Stimulated activated memory B cell treated with anti-CD40 and anti-IgM and Interleukin-4, amounts not matched to agents 10 μg/mL and 1 μg/mL and 100 μg/mL, for 72 hours (primary cell): ENCODE results near the gene COG5.

ENCODE experiments used
- ATAC-seq: fragments of 150-1000 bp; cut with Tn5 transposase; 2 replicates; pipeline ENCODE4 v1.10.0; 2021
- H3K27ac Mint-ChIP-seq: one replicate; pipeline ENCODE4 v1.8.0; 2022; ENCODE audit warnings: mild to moderate bottlenecking, mixed read lengths
- H3K27me3 Mint-ChIP-seq: one replicate; pipeline ENCODE4 v1.8.0; 2022; ENCODE audit warnings: mixed read lengths
- H3K36me3 Mint-ChIP-seq: one replicate; pipeline ENCODE4 v1.8.0; 2022; ENCODE audit warnings: mixed read lengths
- H3K4me1 Mint-ChIP-seq: one replicate; pipeline ENCODE4 v1.8.0; 2022; ENCODE audit warnings: mixed read lengths
- H3K4me3 Mint-ChIP-seq: one replicate; pipeline ENCODE4 v1.8.0; 2022; ENCODE audit warnings: mild to moderate bottlenecking, moderate library complexity, mixed read lengths
- H3K9me3 Mint-ChIP-seq: one replicate; pipeline ENCODE4 v1.8.0; 2022; ENCODE audit warnings: mixed read lengths

Gene COG5

DNA sequence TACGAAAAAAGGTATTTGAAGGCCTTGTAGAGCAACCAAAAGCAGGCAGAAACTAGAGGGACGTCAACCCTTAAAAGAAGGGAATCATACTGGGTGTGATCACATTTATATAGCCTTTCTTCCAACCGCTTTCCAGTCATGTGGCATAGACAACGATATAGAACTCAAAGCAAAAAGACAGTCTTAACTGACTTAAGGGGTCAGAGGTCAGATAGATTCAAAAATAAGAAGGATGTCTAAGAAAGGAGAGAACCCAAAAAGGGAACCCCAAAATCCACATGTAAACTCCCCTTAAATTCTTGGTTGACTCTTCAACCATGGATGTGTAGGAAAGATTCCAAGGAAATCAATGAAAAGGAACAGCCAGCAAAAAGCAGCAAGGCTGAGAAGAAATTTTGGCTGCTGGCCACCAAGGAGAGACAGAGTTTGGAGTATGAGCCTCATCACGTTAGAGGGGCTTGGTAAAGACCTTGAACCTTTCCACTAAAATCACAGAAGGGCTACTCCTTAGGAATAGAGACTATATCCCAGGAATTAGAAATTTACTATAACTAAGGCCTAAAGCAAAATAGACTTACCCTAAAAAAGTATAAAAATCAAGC is 24.9 kb upstream of the COG5 start:
- no peak for ATAC-seq
- Mint-ChIP-seq H3K9me3 (no peaks in the 10 kb centered on the region), H3K36me3 (peaks cover 29% of the 10 kb centered on the region), H3K4me3 (no peak overlapping the region), H3K4me1 (no peaks in the 10 kb centered on the region), H3K27me3 (no peaks in the 10 kb centered on the region), H3K27ac (no peak overlapping the region)

DNA sequence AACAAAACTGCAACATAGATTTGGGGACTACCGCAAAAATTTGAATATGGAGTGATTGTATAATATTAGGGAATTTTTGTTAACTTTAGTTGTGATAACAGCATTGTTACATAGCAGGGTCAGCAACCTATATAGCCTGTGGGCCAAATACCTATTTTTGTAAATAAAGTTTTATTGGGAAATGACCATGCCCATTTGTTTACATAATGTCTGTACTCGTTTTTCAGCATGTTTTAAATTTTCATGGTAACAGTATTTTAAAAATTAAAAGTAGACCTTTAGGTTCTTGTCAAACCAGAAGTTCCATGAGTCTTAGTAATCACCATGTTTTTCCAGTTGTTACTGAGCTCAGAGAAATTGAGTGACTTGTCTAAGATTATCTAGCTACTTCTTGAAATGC is 21.0 kb upstream of the COG5 start:
- H3K4me1 Mint-ChIP-seq: peaks cover 19% of the 10 kb centered on the region
- no peak overlapping the region for H3K27ac Mint-ChIP-seq
- no peak for ATAC-seq
- no peaks in the 10 kb centered on the region for H3K27me3 Mint-ChIP-seq
- no peak overlapping the region for H3K4me3 Mint-ChIP-seq
- no peaks in the 10 kb centered on the region for H3K9me3 Mint-ChIP-seq
- H3K36me3 Mint-ChIP-seq: peaks cover 23% of the 10 kb centered on the region

DNA sequence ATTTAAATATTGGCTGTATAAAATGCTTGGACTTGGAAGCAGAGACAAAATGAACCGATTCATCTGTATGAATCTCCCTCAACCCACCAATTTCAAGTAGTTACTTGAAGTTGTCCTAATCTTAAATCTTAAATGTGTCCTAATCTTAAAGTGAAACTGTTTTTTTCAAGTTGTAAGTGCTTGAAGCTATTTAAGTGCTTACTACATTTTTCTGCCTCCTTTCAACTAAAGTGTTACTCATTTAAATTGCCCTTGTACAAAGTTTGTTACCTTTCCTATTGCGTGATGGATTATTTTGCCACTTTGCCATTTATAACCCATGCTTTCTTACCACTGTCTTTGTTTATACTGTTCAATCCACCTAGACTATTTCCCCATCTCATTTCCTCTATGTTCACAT is 19.2 kb upstream of the COG5 start:
- H3K36me3 Mint-ChIP-seq: peaks cover 16% of the 10 kb centered on the region
- H3K4me3 Mint-ChIP-seq: no peak overlapping the region
- no peaks in the 10 kb centered on the region for H3K9me3 Mint-ChIP-seq
- H3K27me3 Mint-ChIP-seq: no peaks in the 10 kb centered on the region
- H3K4me1 Mint-ChIP-seq: peaks cover 24% of the 10 kb centered on the region
- ATAC-seq: no peak
- H3K27ac Mint-ChIP-seq: no peak overlapping the region

DNA sequence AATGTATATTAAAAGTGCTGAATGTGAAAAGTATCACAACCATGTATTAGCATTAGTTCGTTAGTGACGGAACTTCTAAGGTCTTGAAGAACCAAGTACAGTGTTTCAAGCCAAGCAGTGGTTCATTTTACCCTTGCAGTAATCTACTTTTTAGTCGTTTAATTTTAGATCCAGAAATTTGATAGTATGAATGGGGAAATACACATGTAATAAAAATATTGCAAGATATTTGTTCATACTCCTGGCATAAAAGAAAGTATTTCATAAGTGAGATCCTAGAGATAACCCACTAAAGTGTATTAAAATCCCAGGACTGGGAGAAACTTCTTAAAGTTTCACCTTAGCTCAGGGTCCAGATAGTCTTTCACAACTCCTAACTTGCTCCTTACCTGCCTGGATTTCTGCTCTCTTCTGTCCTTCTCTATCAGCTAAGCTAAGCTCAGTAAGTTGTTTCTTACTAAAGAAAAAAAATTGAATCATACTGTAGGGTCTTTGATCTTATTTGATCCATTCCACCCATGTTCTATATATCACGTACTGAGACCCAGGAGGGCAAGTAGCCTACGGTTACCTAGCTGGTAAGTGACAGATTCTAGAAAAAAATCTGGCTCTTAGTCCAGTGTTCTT is 17.8 kb upstream of the COG5 start:
- no peak overlapping the region for H3K27ac Mint-ChIP-seq

DNA sequence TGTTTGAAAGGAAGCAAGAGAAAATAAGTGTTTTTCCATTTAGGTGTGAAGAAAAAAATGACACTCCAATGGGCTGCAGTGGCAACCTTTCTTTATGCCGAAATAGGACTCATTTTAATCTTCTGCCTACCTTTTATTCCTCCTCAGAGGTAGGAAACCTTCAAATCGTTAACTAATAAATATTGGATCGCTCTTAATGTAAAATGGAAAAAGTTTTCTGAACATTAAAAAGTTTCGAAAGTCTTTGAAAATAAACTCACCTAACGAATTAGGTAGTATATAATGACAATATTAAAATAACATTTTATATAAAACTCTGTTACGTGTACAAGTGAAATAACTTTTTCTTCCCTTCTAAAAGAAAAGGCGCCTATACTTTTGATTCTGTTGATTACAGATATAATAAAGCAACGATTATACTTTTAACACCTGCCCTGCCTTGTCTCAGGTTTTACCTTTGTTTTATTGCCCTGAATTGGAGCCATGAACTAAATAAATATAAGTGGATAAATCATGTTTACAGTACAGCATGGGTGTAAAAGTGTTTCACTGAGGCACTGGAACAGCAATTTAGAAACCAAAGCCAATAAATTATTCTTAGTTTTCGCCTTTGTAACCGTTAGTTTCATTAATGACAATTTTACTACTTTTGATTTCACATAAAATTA is 17.1 kb upstream of the COG5 start:
- Mint-ChIP-seq H3K27ac (peak overlapping the region; percentile 89), H3K4me1 (peaks cover 24% of the 10 kb centered on the region)
- no peak for ATAC-seq

More for the DNA sequence above, 17.8 kb upstream of the COG5 start:
- no peaks in the 10 kb centered on the region for H3K9me3 Mint-ChIP-seq
- peaks cover 24% of the 10 kb centered on the region for H3K4me1 Mint-ChIP-seq
- H3K4me3 Mint-ChIP-seq: peak overlapping the region; percentile 34
- no peak for ATAC-seq
- H3K27me3 Mint-ChIP-seq: no peaks in the 10 kb centered on the region
- peaks cover 16% of the 10 kb centered on the region for H3K36me3 Mint-ChIP-seq

DNA sequence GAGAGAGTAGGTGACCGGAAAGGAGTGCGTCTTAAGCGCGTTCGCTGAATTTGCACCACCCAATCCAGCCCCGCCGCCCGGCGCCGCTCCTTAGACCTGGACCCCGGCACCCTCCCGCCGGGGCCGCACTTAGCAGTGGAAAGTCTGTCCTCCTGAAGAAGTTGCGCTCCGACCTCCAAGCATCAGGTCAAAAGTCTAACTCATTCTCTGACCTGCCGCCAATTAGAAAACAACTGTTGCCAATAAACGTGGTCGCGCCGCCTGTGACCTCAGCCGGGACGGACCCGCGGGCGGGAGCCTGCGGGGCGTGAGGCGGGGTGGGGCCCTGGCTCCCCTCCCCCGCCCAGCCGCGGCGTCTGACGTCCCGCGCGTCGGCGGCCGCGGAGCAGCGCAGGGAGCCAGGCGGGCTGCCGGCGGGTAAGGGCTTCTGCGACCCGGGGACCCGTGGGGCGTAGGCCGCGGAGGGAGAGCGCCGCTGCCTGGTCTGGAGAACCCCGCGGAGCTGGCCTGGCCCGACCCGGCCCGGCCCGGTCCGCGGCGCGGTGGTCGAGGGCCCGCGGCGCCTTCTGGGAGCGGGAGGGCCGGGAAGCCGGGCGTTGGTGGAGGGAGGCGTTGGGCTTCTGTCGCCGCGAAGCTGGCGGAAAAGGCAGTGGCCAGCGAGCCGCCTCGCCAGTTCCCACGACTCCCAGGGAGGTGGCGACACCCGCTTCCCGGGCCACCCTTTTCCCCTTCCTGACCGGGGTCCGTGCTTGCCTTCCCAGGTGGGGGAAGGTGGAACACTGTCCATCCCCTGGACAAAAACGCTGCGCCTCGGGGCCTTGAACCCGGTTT is 16.4 kb upstream of the COG5 start, which contains the start of gene BCAP29:
Gene BCAP29, plus strand, starts transcription at position 362 of the 831 bp plus-strand sequence. CDS start 527 bp downstream, outside the sequence.
- no peaks in the 10 kb centered on the region for H3K9me3 Mint-ChIP-seq
- H3K36me3 Mint-ChIP-seq: peaks cover 4% of the 10 kb centered on the region
- peak within 1 kb of the TSS; percentile 88 for H3K4me3 Mint-ChIP-seq
- H3K27me3 Mint-ChIP-seq: no peaks in the 10 kb centered on the region
- H3K27ac Mint-ChIP-seq: peak within 1 kb of the TSS; percentile 89
- H3K4me1 Mint-ChIP-seq: peaks cover 24% of the 10 kb centered on the region
- ATAC-seq: peak; percentile 98

More for the DNA sequence above, 17.1 kb upstream of the COG5 start:
- Mint-ChIP-seq H3K36me3 (peaks cover 12% of the 10 kb centered on the region), H3K27me3 (no peaks in the 10 kb centered on the region), H3K4me3 (peak overlapping the region; percentile 88), H3K9me3 (no peaks in the 10 kb centered on the region)

DNA sequence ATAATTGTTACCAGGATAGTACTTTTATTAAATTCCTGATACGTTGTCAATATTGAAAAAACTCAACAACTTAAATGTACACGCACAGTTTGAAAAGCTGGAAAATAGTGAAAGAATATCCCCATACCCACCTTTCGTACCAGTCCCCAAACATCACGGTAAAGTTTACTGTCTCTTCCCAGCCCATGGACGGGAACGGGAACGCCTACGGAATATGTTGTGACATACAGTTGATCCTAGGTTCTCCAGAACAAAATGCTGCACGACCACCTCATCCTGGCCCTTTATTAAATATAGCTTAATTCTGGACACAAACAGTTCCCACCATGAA is 15.8 kb upstream of the COG5 start:
- Mint-ChIP-seq H3K9me3 (no peaks in the 10 kb centered on the region), H3K27ac (peak overlapping the region; percentile 89), H3K4me3 (peak overlapping the region; percentile 88), H3K4me1 (peaks cover 24% of the 10 kb centered on the region), H3K27me3 (no peaks in the 10 kb centered on the region), H3K36me3 (no peaks in the 10 kb centered on the region)
- ATAC-seq: no peak

DNA sequence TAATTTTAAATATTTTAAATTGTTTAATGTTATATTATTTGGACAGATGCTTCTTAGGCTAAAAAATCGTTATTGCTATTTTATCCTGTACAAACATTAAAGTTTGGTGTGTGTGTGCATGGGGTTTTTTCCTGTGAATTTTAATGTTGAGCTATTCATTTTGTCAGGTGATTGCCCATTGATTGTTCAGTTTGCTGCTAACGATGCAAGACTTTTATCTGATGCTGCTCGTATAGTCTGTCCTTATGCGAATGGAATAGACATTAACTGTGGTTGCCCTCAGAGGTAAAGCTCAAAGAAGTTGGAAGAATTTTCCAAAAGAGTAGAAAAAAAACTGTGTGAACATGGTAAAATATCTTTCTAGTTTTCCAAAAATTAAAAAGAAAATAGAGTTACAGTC is 9.8 kb upstream of the COG5 start:
- peaks cover 7% of the 10 kb centered on the region for H3K36me3 Mint-ChIP-seq
- no peak for ATAC-seq
- H3K4me3 Mint-ChIP-seq: no peak overlapping the region
- H3K4me1 Mint-ChIP-seq: no peaks in the 10 kb centered on the region
- H3K27me3 Mint-ChIP-seq: no peaks in the 10 kb centered on the region
- no peak overlapping the region for H3K27ac Mint-ChIP-seq
- no peaks in the 10 kb centered on the region for H3K9me3 Mint-ChIP-seq

DNA sequence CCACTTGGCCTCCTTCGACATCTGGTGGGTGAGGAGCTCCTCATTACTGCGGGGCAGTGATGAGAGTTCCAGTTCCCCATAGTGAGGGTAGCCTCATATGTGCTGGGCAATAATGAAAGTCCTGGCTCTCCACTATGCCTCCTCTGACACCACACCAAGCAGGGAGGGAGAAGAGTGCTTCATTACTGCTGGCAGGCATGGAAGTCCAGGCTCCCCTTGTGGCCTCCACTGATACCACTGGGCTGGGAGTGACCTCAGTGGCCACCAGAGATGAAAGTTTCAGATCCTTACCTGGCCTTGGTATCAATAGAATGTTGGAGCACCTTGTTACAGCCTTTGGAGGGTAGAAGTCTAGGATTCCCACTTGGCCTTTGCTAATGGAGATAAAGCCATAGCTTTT is 6.6 kb upstream of the COG5 start:
- Mint-ChIP-seq H3K36me3 (peaks cover 18% of the 10 kb centered on the region), H3K27me3 (no peaks in the 10 kb centered on the region), H3K4me3 (no peak overlapping the region), H3K27ac (no peak overlapping the region), H3K9me3 (no peaks in the 10 kb centered on the region), H3K4me1 (peaks cover 7% of the 10 kb centered on the region)
- no peak for ATAC-seq

DNA sequence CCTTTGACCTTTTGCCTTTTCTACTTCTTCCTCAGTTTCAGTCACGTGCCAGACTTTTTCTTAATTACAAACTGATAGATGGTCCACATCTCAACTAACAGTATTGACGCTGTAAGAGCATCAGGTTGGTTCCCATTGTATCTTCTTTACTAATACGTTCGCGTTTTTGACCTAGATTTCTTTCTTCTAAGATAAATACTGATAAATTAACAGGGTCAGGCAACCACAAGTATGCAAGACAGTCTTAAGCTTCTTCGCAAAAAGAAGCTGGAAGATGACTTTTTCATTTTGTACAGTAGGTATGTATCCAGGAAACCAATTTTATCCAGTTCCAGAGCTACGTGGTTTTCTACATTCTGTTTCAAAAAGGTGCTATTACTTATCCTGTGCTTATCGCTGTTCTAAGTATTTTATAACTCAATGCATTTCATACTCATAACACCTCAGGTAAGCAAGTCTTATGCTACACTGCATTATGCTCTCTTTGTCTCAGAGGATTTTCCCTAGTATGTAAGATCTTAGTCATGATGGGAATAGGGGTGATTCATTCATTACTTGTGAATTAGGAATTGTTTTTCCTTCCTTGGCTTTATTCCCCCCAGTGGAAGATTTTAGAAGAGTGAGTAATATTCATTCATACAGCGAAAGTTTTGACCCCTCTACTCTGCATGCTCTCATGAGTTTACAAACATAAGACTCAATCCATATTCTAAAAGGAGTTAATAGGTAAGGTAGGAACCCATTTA is 1.0 kb upstream of the COG5 start:
- Mint-ChIP-seq H3K4me1 (peaks cover 54% of the 10 kb centered on the region), H3K36me3 (peaks cover 11% of the 10 kb centered on the region), H3K27ac (peak overlapping the region; percentile 88), H3K9me3 (no peaks in the 10 kb centered on the region), H3K4me3 (peak overlapping the region; percentile 96), H3K27me3 (no peaks in the 10 kb centered on the region)
- ATAC-seq: no peak

DNA sequence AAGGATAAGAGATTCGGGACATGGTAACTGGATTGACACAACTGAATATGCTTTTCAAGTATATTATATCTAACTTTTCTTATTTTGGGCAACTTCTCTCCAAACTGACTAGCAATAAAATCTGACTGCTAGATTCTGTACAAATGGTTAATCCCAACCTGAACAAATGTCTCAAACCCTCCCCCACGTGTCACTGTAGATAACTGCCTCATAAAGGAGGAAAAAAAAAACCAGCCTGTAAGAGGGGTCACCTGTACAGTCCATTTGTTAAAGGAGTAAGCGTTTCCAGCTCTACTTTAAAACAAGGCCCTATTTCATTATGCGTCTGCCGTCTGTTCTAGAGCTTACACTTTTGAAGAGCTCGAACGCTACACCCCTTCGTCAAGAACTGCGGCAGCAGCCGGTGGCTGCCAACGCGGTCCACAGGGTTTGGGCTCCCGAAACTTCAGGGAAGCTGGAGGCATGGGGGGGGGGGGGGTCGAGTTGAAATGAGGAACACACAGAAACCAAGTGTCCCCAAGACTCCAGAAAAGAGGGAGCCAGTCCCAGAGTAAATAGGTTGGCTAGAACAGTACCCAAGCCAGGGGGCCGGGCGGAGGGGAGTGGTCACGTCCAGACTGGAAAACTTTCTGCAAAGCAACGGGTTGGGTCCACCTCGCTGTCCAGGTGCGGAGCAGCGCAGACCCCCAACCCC is 492 bp downstream of the COG5 start:
- H3K27me3 Mint-ChIP-seq: no peaks in the 10 kb centered on the region
- H3K9me3 Mint-ChIP-seq: no peaks in the 10 kb centered on the region
- H3K4me1 Mint-ChIP-seq: peaks cover 62% of the 10 kb centered on the region
- ATAC-seq: peak; percentile 71
- peak overlapping the region; percentile 88 for H3K27ac Mint-ChIP-seq
- peak overlapping the region; percentile 96 for H3K4me3 Mint-ChIP-seq
- peaks cover 8% of the 10 kb centered on the region for H3K36me3 Mint-ChIP-seq

DNA sequence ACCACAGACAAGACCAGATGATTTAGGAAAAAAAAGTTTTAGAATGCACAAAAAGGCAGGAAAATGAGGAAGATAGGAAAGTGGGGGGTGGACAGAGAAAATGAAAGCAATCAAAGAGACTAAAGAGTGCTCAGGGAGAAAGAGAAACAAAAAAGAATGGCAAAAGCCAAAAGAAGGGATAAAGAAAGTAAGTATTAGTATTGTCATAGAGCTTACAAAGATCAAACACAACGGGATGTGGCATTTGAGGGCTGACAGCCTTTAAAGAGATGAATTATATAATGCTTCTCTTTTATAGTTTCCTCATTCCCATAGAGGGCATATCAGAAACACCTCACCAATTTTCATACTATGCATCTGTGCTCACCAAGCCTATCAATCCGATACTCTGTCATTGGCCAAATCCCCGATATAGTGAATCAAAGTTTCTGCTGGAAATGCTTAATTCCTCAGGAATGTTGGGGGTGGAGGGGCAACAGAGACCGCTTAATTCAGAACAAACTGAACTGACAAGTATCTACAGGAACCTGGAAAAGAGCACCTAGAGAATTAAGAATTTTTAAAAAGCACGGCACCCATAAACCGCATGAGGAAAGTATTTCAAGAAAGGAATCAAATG is 2.7 kb downstream of the COG5 start:
- Mint-ChIP-seq H3K4me3 (peak overlapping the region; percentile 6), H3K4me1 (peaks cover 60% of the 10 kb centered on the region)
- peak; percentile 71 for ATAC-seq

DNA sequence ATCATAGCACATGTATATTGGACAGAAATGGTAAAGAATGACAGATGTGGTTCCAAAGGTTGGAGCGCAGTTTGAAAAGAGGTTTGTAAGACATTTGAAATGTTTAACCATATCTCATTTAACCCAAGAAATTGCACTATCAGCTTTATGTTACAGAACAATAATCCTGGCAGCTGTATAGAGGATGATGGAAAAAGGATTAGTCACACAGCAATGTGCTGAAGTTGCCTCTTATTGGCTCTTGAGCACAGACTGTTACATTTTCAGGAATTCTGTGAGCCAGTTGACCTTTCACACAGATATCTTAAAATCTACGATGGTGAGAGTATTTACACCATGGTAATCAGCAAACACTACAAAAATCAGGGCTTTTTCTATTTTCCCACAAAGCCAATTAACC is 3.9 kb downstream of the COG5 start:
- no peaks in the 10 kb centered on the region for H3K27me3 Mint-ChIP-seq
- H3K9me3 Mint-ChIP-seq: no peaks in the 10 kb centered on the region
- H3K4me3 Mint-ChIP-seq: no peak overlapping the region
- H3K27ac Mint-ChIP-seq: peak overlapping the region; percentile 38
- ATAC-seq: no peak
- H3K4me1 Mint-ChIP-seq: peaks cover 52% of the 10 kb centered on the region
- H3K36me3 Mint-ChIP-seq: peaks cover 7% of the 10 kb centered on the region

More for the DNA sequence above, 2.7 kb downstream of the COG5 start:
- H3K36me3 Mint-ChIP-seq: no peaks in the 10 kb centered on the region
- peak overlapping the region; percentile 38 for H3K27ac Mint-ChIP-seq
- H3K27me3 Mint-ChIP-seq: no peaks in the 10 kb centered on the region
- no peaks in the 10 kb centered on the region for H3K9me3 Mint-ChIP-seq

DNA sequence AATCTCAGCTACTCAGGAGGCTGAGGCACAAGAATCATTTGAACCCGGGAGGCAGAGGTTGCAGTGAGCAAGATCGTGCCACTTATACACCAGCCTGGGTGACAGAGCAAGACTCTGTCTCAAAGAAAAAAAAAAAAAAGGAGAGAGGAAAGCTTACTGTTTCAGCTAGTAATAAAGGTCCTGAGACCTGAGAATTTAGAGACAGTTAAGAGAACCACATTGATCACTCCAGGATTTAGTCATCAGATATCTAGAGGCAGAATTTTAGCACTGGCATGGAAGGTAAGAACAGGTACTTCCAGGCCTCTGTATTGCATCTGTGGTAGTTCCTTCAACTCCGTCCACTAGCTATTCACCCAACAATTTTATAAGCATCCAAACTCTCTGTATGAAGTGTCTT is 7.8 kb downstream of the COG5 start:
- Mint-ChIP-seq H3K4me3 (no peak overlapping the region), H3K36me3 (peaks cover 26% of the 10 kb centered on the region), H3K27me3 (no peaks in the 10 kb centered on the region), H3K9me3 (no peaks in the 10 kb centered on the region), H3K27ac (no peak overlapping the region), H3K4me1 (peaks cover 30% of the 10 kb centered on the region)
- no peak for ATAC-seq
